HepG2 (cell line): ENCODE results near the gene SPAG9. TPM values are rescaled to one million over a fixed set of nuclear protein-coding genes. Genes with fewer than 3 reads are reported as not detected.
A peak's percentile ranks its signal among the peaks of the same experiment; 100 is the strongest.

Experiments
- ASH2L ChIP-seq: fragments of 300-600, 200-600 bp; sonication (generic); IDR thresholded peaks from 2 replicates; pipeline ENCODE4 v1.7.0; 2017; ENCODE audit warnings: low read depth, mild to moderate bottlenecking, moderate library complexity, mixed read lengths, low read length; ENCODE audit not compliant: insufficient read length
- ATRX ChIP-seq: sonication (generic); formaldehyde crosslinking; IDR thresholded peaks from 2 replicates; pipeline ENCODE4 v1.4.0; 2020; ENCODE audit warnings: missing genetic modification reagents, borderline replicate concordance
- BCL6 ChIP-seq: IDR thresholded peaks from 2 replicates; pipeline ENCODE4 v1.6.1; 2016; ENCODE audit warnings: missing genetic modification reagents, missing compliant biosample characterization
- BRD4 ChIP-seq: sonication (generic); formaldehyde crosslinking; IDR thresholded peaks from 2 replicates; pipeline ENCODE4 v1.4.0; 2020; ENCODE audit warnings: missing genetic modification reagents
- CBX5 ChIP-seq: sonication (generic); formaldehyde crosslinking; IDR thresholded peaks from 2 replicates; pipeline ENCODE4 v1.4.0; 2020; ENCODE audit warnings: missing genetic modification reagents, borderline replicate concordance
- FOXC1 ChIP-seq: sonication (generic); formaldehyde crosslinking; IDR thresholded peaks from 2 replicates; pipeline ENCODE4 v1.8.0; 2022; ENCODE audit warnings: mild to moderate bottlenecking, missing genetic modification reagents, borderline replicate concordance
- GLI4 ChIP-seq: sonication (generic); formaldehyde crosslinking; IDR thresholded peaks from 2 replicates; pipeline ENCODE4 v1.5.1; 2020; ENCODE audit warnings: missing genetic modification reagents, mild to moderate bottlenecking, moderate library complexity, borderline replicate concordance
- GPBP1L1 ChIP-seq: sonication (generic); formaldehyde crosslinking; IDR thresholded peaks from 2 replicates; pipeline ENCODE4 v1.5.0; 2020; ENCODE audit warnings: mild to moderate bottlenecking, missing genetic modification reagents
- GZF1 ChIP-seq: sonication (generic); formaldehyde crosslinking; IDR thresholded peaks from 2 replicates; pipeline ENCODE4 v1.5.1; 2020; ENCODE audit warnings: mild to moderate bottlenecking, missing genetic modification reagents
- KDM1A ChIP-seq: IDR thresholded peaks from 2 replicates; pipeline ENCODE4 v1.6.1; 2016; ENCODE audit warnings: missing compliant biosample characterization
- KLF6 ChIP-seq: IDR thresholded peaks from 2 replicates; pipeline ENCODE4 v1.8.0; 2016; ENCODE audit warnings: missing biosample characterization, missing genetic modification reagents
- MATR3 ChIP-seq: sonication (generic); formaldehyde crosslinking; IDR thresholded peaks from 2 replicates; pipeline ENCODE4 v1.4.0; 2020; ENCODE audit warnings: missing genetic modification reagents
- MEIS2 ChIP-seq: sonication (generic); formaldehyde crosslinking; IDR thresholded peaks from 2 replicates; pipeline ENCODE4 v1.9.0; 2021; ENCODE audit warnings: mild to moderate bottlenecking, missing genetic modification reagents
- MTA3 ChIP-seq: sonication (generic); formaldehyde crosslinking; IDR thresholded peaks from 2 replicates; pipeline ENCODE4 v1.4.0; 2020; ENCODE audit warnings: missing genetic modification reagents
- NR0B2 ChIP-seq: sonication (generic); formaldehyde crosslinking; IDR thresholded peaks from 2 replicates; pipeline ENCODE4 v1.4.0; 2020; ENCODE audit warnings: mild to moderate bottlenecking, missing genetic modification reagents
- NR1H2 ChIP-seq: sonication (generic); formaldehyde crosslinking; IDR thresholded peaks from 2 replicates; pipeline ENCODE4 v1.8.1; 2022; ENCODE audit warnings: low read depth, missing genetic modification reagents, borderline replicate concordance
- PAF1 ChIP-seq: IDR thresholded peaks from 2 replicates; pipeline ENCODE4 v1.6.1; 2016; ENCODE audit warnings: missing genetic modification reagents, missing compliant biosample characterization
- SIN3A ChIP-seq: IDR thresholded peaks from 2 replicates; pipeline ENCODE4 v1.6.1; 2011; ENCODE audit warnings: low read depth, mild to moderate bottlenecking, control low read depth, low read length, borderline replicate concordance
- SSRP1 ChIP-seq: IDR thresholded peaks from 2 replicates; pipeline ENCODE4 v1.6.1; 2016; ENCODE audit warnings: control low read depth
- THAP8 ChIP-seq: sonication (generic); formaldehyde crosslinking; IDR thresholded peaks from 2 replicates; pipeline ENCODE4 v1.5.1; 2020; ENCODE audit warnings: missing genetic modification reagents, mild to moderate bottlenecking, borderline replicate concordance
- ZBTB3 ChIP-seq: sonication (generic); formaldehyde crosslinking; IDR thresholded peaks from 2 replicates; pipeline ENCODE4 v1.4.0; 2020; ENCODE audit warnings: low read depth, mild to moderate bottlenecking, moderate library complexity, missing genetic modification reagents, borderline replicate concordance
- ZNF180 ChIP-seq: sonication (generic); formaldehyde crosslinking; IDR thresholded peaks from 2 replicates; pipeline ENCODE4 v1.4.0; 2020; ENCODE audit warnings: low read depth, missing genetic modification reagents, borderline replicate concordance
- ZNF224 ChIP-seq: sonication (generic); formaldehyde crosslinking; IDR thresholded peaks from 2 replicates; pipeline ENCODE4 v1.5.0; 2020; ENCODE audit warnings: mild to moderate bottlenecking, missing genetic modification reagents
- ZNF414 ChIP-seq: sonication (generic); formaldehyde crosslinking; IDR thresholded peaks from 2 replicates; pipeline ENCODE4 v1.5.0; 2020; ENCODE audit warnings: missing genetic modification reagents
- ZNF501 ChIP-seq: sonication (generic); formaldehyde crosslinking; IDR thresholded peaks from 2 replicates; pipeline ENCODE4 v1.5.1; 2020; ENCODE audit warnings: mild to moderate bottlenecking, moderate library complexity, missing genetic modification reagents
- ZNF547 ChIP-seq: sonication (generic); formaldehyde crosslinking; IDR thresholded peaks from 2 replicates; pipeline ENCODE4 v1.5.1; 2020; ENCODE audit warnings: mild to moderate bottlenecking, missing genetic modification reagents
- ZNF598 ChIP-seq: sonication (generic); formaldehyde crosslinking; IDR thresholded peaks from 2 replicates; pipeline ENCODE4 v1.5.1; 2020; ENCODE audit warnings: mild to moderate bottlenecking, missing genetic modification reagents, borderline replicate concordance
- ZNF713 ChIP-seq: sonication (generic); formaldehyde crosslinking; IDR thresholded peaks from 2 replicates; pipeline ENCODE4 v1.4.0; 2020; ENCODE audit warnings: mild to moderate bottlenecking, missing genetic modification reagents
- ZNF788 ChIP-seq: sonication (generic); formaldehyde crosslinking; IDR thresholded peaks from 2 replicates; pipeline ENCODE4 v1.5.0; 2020; ENCODE audit warnings: mild to moderate bottlenecking, missing genetic modification reagents, borderline replicate concordance
- ZSCAN12 ChIP-seq: sonication (generic); formaldehyde crosslinking; IDR thresholded peaks from 2 replicates; pipeline ENCODE4 v1.9.0; 2021; ENCODE audit warnings: mild to moderate bottlenecking, missing genetic modification reagents
- ZSCAN31 ChIP-seq: sonication (generic); formaldehyde crosslinking; IDR thresholded peaks from 2 replicates; pipeline ENCODE4 v1.5.0; 2020; ENCODE audit warnings: low read depth, mild to moderate bottlenecking, missing genetic modification reagents
- polyA plus RNA-seq, 8 experiments: library from polyadenylated mRNA; depleted of rRNA in 3 of 8; stranded (reverse) in 7 of 8; unstranded in 1 of 8; fragments of >200 nt; fragmentation: Illumina TruSeq in 4 of 8; extraction: Trizol in 4 of 8; gene quantifications; 2 replicates each; pipeline versions ENCODE4 v1.2.1 to v1.2.3, GENCODE V29; 2011 to 2016; ENCODE audit warnings: low read depth in 4 of 8, missing spikeins in 1 of 8, mixed read lengths in 1 of 8; ENCODE audit not compliant: insufficient read depth in 1 of 8
- total RNA-seq, 5 experiments: library from RNA; depleted of rRNA; stranded (reverse); fragments of >200 nt; fragmentation: Illumina TruSeq; extraction: Trizol; gene quantifications; 2 replicates each; pipeline ENCODE4 v1.2.3, GENCODE V29; 2016; ENCODE audit warnings: low read depth in 1 of 5

The SPAG9 gene
- total and polyA plus RNA-seq, 2 of the 13 experiments (the other 11 are each of a cell fraction or from before 2014, with no cell fraction given): 43.2 to 78.6 TPM

- no peak for TF ChIP-seq ZNF713 (CRISPR knock-in tag)
- TF ChIP-seq ASH2L: peak; percentile 72
- no peak; the same call in 1 of the 2 replicates for TF ChIP-seq FOXC1
- peak; percentile 53; the same call in 1 of the 2 replicates for TF ChIP-seq NR0B2 (CRISPR knock-in tag)
- no peak for TF ChIP-seq ZNF547
- no peak for TF ChIP-seq ATRX (CRISPR knock-in tag)
- TF ChIP-seq MTA3 (CRISPR knock-in tag): no peak
- TF ChIP-seq ZNF598 (CRISPR knock-in tag): peak; percentile 38; the same call in 1 of the 2 replicates
- no peak for TF ChIP-seq SSRP1 (CRISPR knock-in tag)
- TF ChIP-seq MATR3: 0 out of 2 replicates have a peak, but pooled peaks have one; percentile 38
- peak; percentile 80; the same call in 1 of the 2 replicates for TF ChIP-seq GLI4 (CRISPR knock-in tag)
- no peak for TF ChIP-seq NR1H2 (CRISPR knock-in tag)
- no peak for TF ChIP-seq KDM1A (CRISPR knock-in tag)
- TF ChIP-seq KLF6 (CRISPR knock-in tag): no peak
- no peak for TF ChIP-seq SIN3A
- 0 out of 2 replicates have a peak, but pooled peaks have one; percentile 78 for TF ChIP-seq ZSCAN12 (CRISPR knock-in tag)
- TF ChIP-seq THAP8 (CRISPR knock-in tag): no peak
- 0 out of 2 replicates have a peak, but pooled peaks have one; percentile 14 for TF ChIP-seq ZSCAN31
- peak; percentile 48 for TF ChIP-seq ZNF788 (CRISPR knock-in tag)
- no peak for TF ChIP-seq ZBTB3 (CRISPR knock-in tag)
- no peak for TF ChIP-seq ZNF224 (CRISPR knock-in tag)
- no peak for TF ChIP-seq GZF1
- TF ChIP-seq BRD4 (CRISPR knock-in tag): peak; percentile 79; the same call in 1 of the 2 replicates
- TF ChIP-seq PAF1 (CRISPR knock-in tag): no peak
- no peak for TF ChIP-seq GPBP1L1 (CRISPR knock-in tag)
- peak; percentile 15 for TF ChIP-seq BCL6 (CRISPR knock-in tag)
- no peak for TF ChIP-seq ZNF180 (CRISPR knock-in tag)
- TF ChIP-seq ZNF501 (CRISPR knock-in tag): peak; percentile 49
- peak; percentile 2; the same call in 1 of the 2 replicates for TF ChIP-seq ZNF414 (CRISPR knock-in tag)
- peak; percentile 49 for TF ChIP-seq CBX5 (CRISPR knock-in tag)
- no peak for TF ChIP-seq MEIS2
These were observed 320 bp downstream of the SPAG9 start (continued) for GRCh38 chr17:51120357-51120738.
